MV-4-11 (cell line): ENCODE data around the gene TMEM238L.

Experiments used
- DNase-seq: peaks from one replicate; lab custom pipeline; 2025; lab: John Stamatoyannopoulos, UW

TMEM238L gene

GRCh38 chr17:10804546-10804945, 647 bp upstream of the TMEM238L start:
- DNase-seq = no peak

- no peak for DNase-seq
These were observed 549 bp downstream of the TMEM238L start for GRCh38 chr17:10803350-10803749.

- DNase-seq = no peak
These were observed 1.2 kb downstream of the TMEM238L start for GRCh38 chr17:10802496-10803284.

- DNase-seq = peak; percentile 50
These were observed 4.5 kb downstream of the TMEM238L start for GRCh38 chr17:10799407-10799806.

- no peak for DNase-seq
These were observed 5.0 kb downstream of the TMEM238L start for GRCh38 chr17:10798910-10799309.

- no peak for DNase-seq
These were observed 5.6 kb downstream of the TMEM238L start for GRCh38 chr17:10798332-10798749.

GRCh38 chr17:10797476-10798328, 6.2 kb downstream of the TMEM238L start:
- DNase-seq = no peak

- no peak for DNase-seq
These were observed 10.1 kb downstream of the TMEM238L start for GRCh38 chr17:10793816-10794215.

- DNase-seq = peak; percentile 75
These were observed 10.6 kb downstream of the TMEM238L start for GRCh38 chr17:10793256-10793655.

GRCh38 chr17:10792151-10792550, 11.7 kb downstream of the TMEM238L start:
- peak; percentile 7 for DNase-seq

- DNase-seq = no peak
These were observed 13.2 kb downstream of the TMEM238L start for GRCh38 chr17:10790491-10791401.

GRCh38 chr17:10789694-10790271, 14.1 kb downstream of the TMEM238L start:
- no peak for DNase-seq

GRCh38 chr17:10787306-10788045, 16.4 kb downstream of the TMEM238L start:
- DNase-seq = no peak

GRCh38 chr17:10785295-10785694, 18.6 kb downstream of the TMEM238L start:
- no peak for DNase-seq

- DNase-seq = no peak
These were observed 24.3 kb downstream of the TMEM238L start for GRCh38 chr17:10779609-10780008.

GRCh38 chr17:10777890-10778289, 26.0 kb downstream of the TMEM238L start:
- peak; percentile 4 for DNase-seq

GRCh38 chr17:10777131-10777807, 26.6 kb downstream of the TMEM238L start:
- no peak for DNase-seq

- peak; percentile 57 for DNase-seq
These were observed 27.5 kb downstream of the TMEM238L start for GRCh38 chr17:10776381-10776780.

- DNase-seq = no peak
These were observed 28.1 kb downstream of the TMEM238L start for GRCh38 chr17:10775740-10776356.

- DNase-seq = no peak
These were observed 28.8 kb downstream of the TMEM238L start for GRCh38 chr17:10775058-10775457.
